ENCODE results near the gene BLNK.

GRCh38 chr10:96260014-96260413, 11.4 kb downstream of the BLNK start:
- TF ChIP-seq POLR2A (IDR thresholded peaks at IDR 0.05) (no peak), CTCF (IDR thresholded peaks at IDR 0.05) (no peak)
